HG03469 (cell line): Measurements from ENCODE around the gene METTL9.
"Not testable (repeated sequence)": the region's sequence is repeated elsewhere in the genome, so short reads cannot be mapped to it uniquely, and the experiment has no call there.

Experiments used
- ATAC-seq: cut with Tn5 transposase; IDR thresholded peaks from one replicate; pipeline ENCODE4 v1.9.1; 2021; ENCODE audit warnings: mild to moderate bottlenecking, moderate library complexity, moderate number of reproducible peaks; ENCODE audit not compliant: unreplicated experiment

METTL9 gene

DNA sequence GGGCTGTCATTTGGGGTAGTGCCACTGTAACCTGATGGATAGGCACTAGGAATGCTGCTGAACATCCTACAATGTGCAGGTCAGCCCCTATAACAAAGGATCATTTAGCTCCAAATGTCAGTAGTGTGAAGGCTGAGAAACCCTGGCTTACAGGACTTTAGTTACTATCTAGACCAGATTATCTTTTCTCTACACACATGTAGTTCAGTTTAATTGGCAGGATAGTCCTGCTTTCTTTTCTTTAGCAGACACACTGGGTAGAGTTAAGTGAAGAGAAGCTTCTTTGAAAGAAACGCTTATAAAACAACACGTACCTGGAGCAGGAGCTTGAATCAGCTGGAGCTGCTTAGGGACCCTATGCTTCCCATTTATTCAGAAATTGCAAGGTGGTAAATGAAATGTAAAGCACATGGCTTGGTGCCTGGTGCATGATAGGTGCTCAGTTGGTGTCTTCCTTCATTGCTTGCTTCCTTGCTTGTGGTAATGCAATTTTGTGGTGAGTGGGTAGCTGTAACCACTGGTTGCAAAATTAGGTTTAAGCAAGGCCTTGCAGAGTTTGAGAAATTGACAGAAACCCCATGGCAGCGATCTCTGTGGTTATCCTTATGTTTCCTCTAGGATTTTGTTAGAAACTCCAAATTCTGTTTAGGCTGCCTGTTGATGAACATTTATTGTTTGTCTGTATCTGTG, 9.4 kb downstream of the METTL9 start:
- ATAC-seq, result no peak

DNA sequence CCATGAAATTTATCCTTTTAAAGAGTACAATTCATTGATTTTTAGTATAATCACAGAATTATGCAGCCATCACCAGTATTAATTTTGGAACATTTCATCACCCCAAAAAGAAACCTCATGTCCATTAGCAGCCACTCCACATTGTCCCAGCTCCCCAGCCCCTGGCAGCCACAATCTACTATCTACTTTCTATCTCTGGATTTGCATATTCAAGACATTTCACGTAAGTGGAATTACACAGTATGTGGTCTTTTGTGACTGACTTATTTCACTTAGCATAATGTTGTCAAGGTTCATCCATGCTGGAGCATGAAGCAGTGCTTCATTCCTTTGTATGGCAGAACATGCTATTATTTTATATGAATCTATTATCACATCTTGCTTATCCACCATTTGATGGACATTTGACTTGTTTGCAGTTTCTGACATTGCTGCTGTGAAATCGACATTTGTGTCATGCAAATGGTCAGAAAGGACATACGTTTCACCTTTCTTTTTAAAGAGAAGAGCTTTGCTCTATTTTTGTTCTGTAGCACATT, 10.7 kb downstream of the METTL9 start:
- ATAC-seq, result no peak

DNA sequence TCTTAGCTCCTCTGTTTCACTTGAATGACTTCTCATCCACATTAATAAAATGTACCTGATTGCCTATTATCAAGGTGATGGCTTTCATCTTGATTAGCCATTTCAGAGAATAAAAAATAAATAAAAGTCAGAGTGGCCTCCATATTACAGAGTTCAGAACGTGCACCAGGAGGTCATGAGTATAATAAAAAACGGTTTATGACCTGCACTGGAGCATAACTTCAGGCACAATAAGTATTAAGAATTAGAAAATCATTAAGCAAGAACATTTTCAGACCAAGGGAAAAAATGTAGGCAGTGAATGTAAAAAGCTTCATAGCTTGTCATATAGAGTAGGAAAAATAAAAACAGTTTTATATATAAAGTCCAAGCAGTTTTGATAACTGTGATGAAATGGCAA, 11.4 kb downstream of the METTL9 start:
- ATAC-seq, result no peak

DNA sequence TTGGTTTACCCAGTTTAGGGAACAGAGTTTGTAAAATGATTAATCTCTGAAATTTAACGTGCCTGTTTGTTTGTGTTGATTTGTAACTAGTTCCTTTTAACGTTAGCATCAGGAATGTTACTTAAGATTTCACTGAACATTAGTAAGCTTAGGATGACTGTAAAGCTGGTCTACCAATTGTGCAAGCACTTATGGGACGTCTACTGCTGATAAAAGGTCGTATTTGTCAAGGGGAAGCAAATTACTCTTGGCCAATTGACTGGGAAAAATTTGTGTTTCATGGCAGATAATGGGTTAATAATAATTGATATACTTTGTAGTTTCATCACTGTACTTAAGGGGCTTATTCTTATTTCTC, 11.8 kb downstream of the METTL9 start:
- ATAC-seq, result no peak

DNA sequence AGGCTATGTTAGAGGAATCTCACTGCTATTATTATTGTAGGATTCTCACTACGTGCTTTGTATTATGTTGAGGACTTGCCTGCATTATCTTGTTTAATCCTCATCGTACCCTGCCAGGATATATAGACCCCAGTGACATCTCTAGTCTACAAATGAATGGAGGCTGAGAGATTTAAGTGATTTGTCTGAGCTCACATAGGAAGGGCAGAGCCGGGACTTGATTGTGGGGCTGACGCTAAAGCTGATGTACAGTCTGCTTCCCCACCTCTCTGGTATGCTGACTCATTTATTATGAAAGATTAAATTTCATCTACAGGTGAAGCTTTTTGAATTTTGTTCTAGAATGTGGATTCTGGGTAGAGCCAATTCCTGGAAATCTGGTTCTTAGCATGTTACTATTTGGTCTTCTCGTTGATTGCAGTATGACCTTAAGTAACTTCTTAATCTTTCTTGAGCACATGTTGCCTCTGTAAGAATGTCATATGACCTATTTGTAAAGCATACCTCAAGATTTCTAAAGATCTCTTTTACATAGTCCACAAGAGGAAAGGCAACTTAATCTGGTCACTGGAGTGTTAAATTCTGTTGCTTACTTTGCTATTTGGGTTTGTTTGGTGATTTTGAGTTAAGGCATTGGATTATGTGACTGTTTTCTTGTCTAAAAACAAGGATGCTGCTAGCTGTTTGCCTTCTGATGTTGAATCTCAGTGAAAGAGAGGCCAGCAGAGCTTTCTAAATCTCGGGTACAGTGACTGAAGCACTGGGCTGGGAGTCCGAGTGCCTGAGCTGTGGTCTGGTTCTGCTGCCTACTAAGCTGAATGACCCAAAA, 12.4 kb downstream of the METTL9 start:
- no peak for ATAC-seq

DNA sequence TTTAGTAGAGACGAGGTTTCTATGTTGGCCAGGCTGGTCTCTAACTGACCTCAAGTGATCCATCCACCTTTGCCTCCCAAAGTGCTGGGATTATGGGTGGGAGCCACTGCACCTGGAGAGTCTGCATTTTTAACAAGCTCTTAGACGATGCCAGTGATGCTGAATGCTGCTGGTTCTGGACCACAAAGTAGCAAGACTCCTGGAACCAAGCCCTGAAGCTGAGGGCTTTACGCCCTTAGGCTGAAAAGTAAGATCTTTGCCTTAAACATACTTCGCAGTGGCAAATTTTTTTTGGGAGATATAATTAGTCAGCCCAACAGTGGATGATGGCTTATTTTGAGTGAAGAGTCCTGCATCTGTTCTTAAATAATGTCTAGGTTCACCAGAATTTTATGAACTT, 14.0 kb downstream of the METTL9 start:
- ATAC-seq, result no peak

DNA sequence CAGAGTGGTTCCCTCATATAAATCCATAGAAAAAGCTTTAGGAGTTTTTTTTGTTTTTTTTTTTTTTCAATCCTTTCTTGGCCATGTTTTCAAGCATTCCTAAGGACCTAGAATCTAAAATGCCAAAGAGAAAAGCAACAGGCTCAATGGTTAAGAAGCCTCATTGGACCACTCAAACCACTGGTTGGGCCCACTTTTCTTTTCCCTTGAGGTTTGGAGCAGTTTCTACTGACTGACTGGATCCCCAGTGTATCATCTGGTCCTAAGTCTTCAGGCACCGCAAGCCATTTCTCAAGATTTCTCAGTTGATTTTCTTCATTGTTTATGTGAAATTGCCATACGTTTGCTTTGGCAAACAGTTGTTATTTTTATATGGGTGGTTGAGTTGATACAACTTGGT, 14.4 kb downstream of the METTL9 start:
- ATAC-seq, result no peak

DNA sequence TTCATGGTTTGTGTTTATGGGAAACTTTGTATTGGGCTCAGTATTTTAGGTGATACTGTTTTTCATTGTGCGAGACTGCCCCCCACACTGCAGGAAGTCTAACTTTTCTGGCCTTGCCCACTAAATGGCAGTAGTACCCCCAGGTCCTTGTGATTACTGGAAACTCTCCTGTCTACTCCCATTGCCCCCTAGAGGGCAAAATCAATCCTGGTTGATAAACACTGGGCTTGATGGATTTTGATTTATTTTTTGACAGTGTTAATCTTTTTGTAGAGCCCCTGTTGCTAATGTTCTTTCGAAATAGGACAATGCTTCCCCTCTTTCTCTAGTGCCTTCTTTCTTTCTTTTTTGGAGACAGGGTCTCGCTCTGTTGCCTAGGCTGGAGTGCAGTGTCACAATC, 15.5 kb downstream of the METTL9 start:
- ATAC-seq, result no peak

DNA sequence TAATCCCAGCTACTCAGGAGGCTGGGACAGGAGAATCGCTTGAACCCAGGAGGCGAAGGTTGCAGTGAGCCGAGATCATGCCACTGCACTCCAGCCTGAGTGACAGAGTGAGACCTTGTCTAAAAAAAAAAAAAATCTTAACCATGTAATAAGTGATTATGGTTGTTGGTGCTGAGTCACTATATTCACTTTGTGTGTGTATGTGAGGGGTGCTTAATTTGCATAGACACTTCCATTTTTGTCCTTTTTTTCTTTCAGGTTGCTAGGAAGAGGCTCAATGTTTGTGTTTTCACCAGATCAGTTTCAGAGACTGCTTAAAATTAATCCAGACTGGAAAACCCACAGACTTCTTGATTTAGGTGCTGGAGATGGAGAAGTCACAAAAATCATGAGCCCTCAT, 18.2 kb downstream of the METTL9 start:
- ATAC-seq, result no peak

DNA sequence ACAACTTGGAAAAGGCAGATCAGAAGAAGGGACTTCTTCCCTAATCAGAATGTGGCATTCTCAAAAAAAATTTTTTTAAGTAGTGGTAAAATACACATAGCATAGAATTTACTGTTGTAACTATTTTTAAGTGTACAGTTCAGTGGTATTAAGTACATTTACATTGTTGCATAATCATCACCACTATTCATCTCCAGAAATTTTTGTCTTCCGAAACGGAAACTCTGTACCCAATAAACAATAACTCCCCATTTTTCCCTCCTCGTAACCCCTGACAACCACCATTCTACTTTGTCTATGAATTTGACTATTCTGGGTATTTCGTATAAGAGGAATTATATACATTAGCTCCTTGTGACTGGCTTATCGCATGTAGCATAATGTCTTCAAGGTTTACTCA, 18.9 kb downstream of the METTL9 start:
- no peak for ATAC-seq

DNA sequence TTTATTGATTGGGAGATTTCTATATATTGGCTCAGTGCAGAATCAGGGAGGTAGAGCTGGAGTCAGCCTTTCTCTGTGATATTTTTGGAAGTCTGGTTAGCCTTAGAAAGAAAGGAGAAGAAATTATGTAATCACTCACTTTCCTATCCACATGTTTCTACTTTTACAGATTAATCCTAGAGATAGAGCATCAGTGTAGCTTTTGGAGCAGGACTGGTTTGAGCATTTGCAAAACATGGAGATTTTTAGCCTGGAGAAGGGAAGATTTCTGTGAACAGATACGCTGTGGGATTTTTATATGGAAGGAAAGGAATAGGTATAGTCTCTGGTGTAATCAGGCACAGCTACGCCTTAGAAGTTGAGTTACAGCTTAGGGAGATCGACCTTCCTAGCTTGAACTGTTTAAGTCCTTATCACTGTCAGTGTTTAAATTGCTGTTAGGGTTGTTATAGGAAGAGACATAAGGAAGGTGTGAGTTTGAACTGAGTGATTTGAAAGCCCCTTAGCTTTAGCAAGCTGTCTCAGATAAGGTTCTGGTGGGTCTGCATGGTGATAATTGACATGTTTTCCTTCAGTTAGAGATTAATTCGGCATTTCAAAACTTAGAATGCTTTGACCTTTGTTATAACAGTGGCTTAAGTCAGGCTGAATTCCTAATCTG, 20.5 kb downstream of the METTL9 start:
- ATAC-seq, result no peak

DNA sequence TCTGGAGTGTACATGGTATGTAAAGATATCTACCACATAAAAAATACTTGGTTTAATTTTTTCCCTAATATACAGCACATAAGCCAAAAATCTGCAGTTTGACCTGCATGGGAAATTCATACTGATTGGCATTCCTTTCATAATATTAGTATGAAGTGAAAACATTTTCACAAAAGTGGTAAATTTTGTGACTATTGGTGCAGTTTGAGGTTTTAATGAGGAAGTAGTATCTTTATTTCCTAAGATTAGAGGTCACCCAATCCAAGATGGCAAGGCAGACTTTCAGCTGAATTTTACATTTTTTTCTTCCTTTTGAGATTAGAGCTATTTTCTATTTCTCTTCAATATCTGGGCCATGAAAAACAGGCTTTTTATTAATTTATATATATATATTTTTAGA, 21.2 kb downstream of the METTL9 start:
- no peak for ATAC-seq

DNA sequence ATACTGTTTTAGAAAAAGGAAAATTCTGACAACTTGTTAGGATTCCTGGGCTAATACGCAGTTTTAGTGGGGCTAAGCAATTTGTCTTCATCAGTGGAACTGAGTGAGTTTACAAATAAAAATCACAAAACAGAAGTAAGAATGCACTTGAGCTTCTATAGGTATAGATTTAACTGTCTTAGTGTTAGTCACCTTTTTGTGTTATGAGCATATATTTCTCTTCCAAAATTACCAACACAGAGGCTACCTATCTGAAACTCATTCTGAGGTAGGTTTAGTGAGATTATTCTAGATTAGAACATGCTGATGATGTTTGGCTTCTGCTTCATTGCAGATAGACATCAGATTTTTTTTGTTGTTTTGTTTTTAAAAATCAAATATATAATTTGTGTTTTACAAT, 23.2 kb downstream of the METTL9 start:
- no peak for ATAC-seq

DNA sequence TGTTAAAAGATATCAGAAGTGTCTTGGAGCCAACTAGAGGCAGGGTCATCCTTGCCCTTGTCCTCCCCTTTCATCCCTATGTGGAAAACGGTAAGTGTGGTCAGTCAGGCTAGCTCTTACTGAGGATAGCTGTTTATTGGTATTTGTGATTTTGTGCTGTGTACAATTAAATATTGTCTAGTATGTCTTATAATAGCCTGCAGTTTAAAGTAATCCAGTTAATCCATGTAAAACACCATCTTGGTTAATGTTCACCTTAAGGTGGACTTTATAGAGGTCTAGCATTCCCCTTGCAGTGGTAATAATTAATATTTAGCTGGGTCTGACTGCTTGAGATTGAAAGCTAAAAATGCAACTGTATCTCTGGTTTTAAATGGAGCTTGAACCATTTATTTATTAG, 25.6 kb downstream of the METTL9 start:
- ATAC-seq, result no peak

DNA sequence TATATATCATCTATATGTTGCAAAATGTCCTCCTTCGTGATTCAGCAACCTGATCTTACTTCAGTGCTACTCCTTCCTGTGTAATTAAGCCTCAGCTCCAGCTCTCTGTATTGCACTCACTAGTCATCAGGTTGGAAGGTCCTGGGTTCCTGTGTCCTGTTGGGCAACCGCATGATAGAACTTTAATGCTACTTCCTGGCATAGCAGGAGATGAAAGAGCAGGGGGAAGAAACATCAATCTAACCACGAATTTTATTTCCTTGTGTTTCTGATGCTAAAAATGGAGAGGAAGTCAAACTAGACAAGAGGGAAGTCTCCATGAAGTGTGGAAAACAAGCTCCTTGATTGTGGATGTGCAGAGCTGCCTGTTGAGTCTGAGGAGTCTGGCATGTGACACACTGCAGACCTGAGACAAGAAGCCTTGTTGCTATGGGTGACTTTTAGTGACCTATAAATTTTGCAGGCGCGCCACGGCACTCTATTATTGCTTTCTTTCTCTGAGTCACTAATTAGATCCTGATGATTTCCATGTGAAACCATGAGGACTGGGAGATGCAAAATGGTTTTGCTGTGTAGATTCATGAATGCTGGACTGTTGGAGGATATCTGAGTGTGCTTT, 27.4 kb downstream of the METTL9 start:
- ATAC-seq, result no peak

DNA sequence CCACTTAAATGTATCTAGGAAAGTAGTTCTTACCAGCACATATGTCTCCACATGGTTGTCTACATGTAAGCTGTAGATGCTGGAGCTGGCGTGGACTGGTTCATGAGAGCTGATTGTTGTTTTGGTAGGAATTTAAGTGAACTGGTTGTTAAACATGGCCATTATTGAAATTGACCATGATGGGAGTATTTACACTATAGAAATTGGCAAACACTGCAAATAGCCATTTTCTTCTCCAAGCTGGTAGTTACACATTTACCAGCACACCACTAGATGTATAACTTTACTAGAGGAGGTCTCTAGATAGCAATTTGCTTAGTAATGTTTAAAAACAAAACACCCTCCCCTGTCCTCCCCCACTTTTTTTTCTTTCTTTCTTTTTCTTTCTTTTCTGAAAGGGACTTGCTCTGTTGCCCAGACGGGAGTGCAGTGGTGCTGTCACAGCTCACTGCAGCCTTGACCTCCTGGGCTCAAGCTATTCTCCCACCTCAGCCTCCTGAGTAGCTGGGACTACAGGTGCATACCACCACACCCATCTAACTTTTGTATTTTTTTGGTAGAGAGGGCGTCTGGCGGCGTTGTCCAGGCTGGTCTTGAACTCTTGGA, 28.8 kb downstream of the METTL9 start:
- no peak for ATAC-seq

DNA sequence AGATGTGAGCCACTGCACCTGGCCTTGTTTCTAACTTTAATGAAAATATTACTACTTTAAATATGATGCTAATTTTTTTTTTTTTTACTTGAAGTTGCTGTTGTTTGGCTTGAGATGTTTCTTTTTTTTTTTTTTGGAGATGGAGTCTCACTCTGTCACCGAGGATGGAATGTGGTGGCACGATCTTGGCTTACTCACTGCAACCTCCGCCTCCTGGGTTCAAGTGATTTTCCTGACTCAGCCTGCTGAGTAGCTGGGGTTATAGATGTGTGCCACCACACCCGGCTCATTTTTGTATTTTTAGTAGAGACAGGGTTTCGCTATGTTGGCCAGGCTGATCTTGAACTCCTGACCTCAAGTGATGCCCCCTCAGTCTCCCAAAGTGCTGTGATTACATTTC, 29.4 kb downstream of the METTL9 start:
- ATAC-seq, result no peak

DNA sequence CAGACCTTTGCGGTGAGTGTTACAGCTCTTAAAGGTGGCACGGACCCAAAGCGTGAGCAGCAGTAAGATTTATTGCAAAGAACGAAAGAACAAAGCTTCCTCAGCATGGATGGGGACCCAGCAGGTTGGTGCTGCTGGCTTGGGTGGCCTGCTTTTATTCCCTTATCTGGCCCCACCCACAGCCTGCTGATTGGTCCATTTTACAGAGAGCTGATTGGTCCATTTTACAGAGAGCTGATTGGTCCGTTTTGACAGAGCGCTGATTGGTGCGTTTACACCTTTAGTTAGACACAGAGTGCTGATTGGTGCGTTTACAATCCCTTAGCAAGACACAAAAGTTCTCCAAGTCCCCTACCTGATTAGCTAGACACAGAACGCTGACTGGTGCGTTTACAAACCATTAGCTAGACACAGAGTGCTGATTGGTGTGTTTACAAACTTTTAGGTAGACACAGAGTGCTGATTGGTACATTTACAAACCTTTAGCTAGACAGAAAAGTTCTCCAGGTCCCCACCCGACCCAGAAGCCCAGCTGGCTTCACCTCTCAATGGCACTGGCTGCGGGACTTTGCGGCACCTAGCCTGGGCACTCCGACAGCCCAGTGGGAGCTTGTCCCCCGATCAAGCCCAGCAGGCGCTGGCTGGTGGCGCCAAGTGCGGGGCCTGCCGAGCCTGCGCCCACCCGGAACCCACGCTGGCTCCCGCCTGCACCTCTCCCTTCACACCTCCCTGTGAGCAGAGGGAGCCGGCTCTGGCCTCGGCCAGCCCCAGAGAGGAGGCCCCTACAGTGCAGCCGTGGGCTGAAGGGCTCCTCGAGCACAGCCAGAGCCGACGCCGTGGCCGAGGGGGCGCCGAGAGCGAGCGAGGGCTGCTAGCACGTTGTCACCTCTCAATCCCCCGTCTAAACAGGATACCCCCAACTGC, 30.5 kb downstream of the METTL9 start:
- not testable (repeated sequence) for ATAC-seq

DNA sequence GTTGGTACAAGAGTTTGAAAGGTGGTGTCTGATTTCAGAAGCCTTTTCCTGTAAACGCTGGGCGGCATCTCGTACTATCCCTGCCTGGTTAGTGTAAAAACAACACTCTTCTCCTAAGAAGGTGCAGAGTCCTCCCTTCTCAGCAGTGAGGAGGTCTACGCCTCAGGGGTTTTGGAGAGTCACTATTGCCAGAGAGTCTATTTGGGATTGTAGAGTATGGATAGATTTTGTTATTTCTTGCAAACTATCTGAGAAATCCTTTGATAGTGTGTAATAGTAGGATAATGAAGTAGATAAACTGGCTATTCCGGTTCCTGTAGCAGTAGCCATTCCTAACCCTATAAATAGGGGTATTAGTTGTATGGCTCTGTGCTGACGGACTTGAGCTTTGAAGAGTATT, 31.5 kb downstream of the METTL9 start:
- ATAC-seq, result not testable (repeated sequence)

DNA sequence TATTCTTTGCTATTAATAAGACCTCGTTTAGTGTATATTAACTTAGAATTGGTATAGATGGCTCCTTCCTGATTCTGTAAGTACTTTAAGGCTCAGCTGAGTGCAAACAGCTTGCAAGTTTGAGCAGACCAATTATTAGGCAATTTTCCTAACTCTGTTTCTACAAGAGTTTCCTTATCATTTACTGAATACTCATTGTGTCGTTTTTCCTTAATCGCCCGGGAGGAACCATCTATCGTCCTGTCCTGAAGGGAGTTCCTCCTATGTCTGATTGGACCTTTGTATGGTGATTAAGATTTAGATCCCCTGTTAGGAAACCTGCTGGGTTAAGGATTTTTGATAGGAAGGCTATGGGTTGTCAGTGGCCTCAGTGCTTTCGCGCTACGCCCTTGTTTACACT, 32.0 kb downstream of the METTL9 start:
- not testable (repeated sequence) for ATAC-seq
